ENCODE results near the gene CERS5.
A peak's percentile ranks its signal among the peaks of the same experiment; 100 is the strongest.
"Not testable (repeated sequence)": the region's sequence is repeated elsewhere in the genome, so short reads cannot be mapped to it uniquely, and the experiment has no call there.

The CERS5 gene

DNA sequence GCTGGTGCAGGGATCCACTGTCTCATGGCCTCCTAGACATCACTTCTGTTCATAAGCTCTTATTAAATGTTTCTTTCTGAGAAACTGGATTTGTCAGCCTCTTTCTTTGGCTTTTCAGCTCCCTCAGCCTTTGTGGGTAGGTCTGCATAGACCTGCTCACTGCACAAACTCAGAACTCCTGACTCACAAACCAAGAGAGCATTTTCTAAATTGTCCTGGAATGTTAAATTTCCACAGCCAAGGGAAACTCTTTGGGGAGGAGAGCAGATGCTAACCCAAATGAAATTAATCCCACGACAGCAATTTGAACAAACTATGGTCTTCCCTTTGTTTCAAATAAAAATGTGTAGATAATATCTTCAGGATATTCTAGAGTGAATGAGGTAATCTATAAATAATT lies 19.5 kb upstream of the CERS5 start:
- DNase-seq (ENCODE audit: low read depth), result no peak

DNA sequence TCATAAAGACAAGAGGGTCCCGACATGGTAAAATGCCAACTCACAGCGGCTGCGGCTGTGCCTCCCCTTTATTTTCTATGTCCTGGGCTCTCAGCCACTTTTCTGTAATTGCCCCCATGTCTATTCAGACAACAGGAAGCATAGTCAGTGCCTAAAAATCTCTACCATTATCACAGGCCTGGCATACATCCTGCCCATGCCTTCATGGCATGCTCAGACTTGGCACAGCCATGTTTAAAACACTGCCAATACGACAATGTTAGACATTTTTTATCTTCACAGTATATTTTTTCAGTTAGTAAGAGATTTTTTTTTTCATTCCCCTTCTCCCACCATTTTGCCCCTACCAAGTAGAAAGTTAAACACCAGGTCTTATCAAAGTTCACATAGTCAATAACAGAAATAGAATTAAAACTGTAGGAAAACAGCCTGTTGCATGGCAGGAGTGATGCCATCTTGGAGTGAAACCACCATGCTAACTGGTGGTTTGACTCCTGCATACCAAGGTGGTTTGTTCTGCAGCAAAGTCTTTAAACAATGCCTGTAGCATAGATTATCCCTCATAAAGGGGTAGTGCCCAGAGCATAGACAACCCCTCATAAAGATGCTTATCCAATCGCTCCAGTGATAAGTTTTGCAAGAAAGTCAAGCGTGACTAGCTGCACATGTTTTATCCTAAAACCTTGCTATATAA lies 18.9 kb upstream of the CERS5 start:
- DNase-seq (ENCODE audit: low read depth), result no peak

DNA sequence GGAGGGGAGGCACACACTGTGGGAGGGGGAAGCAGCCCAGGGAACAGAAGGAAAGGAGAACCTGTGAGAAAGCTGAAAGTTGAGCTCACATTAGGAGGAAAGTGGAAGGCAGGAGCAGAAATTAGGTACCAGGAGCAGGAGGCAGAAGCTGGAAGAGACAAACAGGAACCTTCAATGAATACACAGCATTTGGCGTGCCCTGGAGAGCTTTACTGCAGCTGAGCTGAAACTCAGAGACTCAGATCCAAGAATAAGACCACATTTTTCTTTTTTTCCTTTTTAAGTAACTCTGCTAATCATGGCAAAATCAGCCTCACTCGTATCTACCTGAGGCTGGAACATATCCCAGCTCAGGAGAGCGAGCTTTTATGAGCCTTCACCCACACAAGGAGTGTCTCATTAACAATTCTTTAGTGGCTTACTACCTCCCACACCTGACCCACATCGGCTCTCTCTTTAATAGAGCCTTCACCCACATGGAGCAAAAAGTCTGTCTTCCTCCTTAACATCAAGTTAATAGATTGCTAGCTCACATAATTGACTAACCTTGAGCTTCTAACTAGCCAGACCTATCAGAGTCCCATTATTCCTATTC lies 18.2 kb upstream of the CERS5 start:
- DNase-seq (ENCODE audit: low read depth), result no peak

DNA sequence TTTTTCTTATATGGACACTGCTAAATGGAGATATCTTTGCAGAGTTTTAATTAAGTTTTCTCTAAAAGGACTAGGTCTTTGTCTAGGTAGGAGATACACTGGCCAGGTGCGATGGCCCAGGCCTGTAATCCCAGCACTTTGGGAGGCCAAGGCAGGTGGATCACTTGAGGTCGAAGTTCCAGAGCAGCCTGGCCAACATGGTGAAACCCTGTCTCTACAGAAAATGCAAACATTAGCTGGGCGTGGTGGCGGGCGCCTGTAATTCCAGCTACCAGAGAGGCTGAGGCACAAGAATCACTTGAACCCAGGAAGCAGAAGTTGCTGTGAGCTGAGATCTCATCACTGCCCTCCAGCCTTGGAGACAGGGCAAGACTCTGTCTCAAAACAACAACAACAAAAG lies 17.1 kb upstream of the CERS5 start:
- DNase-seq (ENCODE audit: low read depth), result no peak

DNA sequence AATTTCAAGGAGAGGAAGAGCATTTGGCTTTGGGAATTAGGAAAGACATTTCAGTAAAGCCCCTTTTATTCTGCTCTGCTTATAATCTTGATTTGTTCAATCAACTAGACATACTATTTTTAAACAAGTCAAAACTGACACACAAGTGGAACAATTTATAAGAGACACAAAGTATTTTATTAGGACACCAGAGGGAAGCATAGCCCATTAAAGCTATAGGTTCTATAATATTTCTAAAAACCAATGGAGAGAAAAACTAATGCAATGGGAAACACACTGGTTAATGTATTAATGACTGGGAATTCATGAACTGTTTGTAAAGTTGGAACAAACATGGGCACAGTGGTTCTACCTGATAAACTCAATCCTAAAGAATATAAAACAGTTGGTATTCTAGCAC lies 15.3 kb upstream of the CERS5 start:
- no peak for DNase-seq (ENCODE audit: low read depth)

DNA sequence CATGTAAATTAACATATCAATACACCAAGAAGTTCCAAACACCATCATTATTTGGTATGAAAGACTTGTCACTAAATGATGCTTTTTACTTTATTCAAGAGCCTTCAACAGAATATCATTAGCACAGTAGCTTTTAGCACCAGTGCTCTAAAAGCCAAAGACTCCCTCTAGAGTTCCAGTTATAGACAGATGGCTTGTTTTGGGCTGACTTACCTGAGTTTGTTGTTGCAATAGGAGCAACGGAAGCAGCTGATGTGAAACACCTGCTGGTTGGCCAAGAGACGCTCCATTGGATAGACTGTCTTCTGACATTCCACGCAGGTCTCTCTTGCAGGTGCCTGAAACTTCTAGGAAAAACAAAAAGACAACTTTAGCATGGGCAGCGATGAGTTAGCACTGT lies 14.5 kb upstream of the CERS5 start:
- DNase-seq (ENCODE audit: low read depth), result no peak

DNA sequence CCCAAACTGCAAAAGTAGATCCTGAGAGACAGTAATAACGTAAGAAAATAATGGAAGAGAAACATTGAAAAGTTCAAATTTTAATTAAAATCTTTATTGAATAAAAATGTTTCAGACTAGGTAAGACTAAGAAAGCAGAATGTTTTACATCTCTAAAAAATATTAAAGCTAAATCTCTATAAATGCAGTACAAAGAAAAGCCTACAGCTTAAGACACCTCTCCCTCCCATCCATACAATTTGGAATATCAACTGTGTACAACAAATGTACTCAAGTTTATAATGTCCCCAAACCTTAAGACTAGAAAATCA lies 8.5 kb upstream of the CERS5 start:
- no peak for DNase-seq (ENCODE audit: low read depth)

DNA sequence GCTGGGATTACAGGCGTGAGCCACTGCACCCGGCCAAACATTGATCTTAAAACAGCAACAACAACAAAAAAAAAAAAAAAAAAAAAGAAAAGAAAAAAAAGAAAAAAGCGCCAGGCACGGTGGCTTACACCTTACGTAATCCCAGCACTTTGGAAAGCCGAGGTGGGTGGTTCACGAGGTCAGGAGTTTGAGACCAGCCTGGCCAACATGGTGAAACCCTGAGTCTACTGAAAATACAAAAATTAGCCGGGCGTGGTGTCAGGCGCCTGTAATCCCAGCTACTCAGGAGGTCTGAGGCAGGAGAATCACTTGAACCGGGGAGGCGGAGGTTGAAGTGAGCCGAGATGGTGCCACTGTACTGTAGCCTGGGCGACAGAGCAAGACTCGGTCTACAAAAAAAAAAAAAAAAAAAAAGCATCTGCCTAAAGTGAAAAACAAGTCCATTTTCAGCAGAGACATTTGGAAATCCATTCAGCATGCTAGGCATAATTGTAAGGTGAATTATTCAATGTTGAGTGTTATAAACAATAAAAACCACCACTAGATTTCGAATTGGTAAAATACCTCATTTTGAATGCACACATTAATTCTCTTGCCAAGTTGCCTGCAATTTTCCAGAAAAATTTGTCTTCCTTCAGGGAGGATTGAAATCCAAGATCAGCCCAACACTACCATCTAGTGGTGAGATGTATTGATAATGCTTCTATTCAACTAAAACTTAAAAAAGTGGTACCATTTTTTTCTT lies 8.0 kb upstream of the CERS5 start:
- peak; percentile 68 for DNase-seq (ENCODE audit: low read depth)

DNA sequence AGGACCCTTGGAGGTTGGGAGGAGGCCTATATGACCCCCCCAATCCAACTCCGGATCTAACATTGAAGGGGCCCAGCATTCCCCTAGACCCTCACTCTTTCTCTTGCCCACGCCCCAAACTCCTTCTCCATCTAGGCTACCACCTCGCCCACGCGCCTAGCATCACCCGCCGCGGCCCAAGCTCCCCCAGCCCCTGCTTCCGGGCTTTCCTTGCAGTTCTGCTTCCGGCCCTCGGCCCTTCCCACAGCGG lies 445 bp downstream of the CERS5 start:
- DNase-seq (ENCODE audit: low read depth), result no peak

DNA sequence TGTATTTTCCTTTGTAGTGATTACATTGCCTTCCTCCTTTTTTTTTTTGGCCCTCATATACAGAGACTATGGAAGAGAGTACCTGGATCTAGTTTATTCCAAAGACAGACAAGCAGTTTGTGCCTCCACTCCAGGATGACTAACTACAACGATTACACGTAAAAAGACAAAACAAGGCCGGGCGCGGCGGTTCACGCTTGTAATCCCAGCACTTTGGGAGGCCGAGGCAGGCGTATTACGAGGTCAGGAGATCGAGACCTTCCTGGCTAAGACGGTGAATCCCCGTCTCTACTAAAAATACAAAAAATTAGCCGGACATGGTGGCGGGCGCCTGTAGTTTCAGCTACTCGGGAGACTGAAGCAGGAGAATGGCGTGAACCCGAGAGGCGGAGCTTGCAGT lies 2.2 kb downstream of the CERS5 start:
- no peak for DNase-seq (ENCODE audit: low read depth)

DNA sequence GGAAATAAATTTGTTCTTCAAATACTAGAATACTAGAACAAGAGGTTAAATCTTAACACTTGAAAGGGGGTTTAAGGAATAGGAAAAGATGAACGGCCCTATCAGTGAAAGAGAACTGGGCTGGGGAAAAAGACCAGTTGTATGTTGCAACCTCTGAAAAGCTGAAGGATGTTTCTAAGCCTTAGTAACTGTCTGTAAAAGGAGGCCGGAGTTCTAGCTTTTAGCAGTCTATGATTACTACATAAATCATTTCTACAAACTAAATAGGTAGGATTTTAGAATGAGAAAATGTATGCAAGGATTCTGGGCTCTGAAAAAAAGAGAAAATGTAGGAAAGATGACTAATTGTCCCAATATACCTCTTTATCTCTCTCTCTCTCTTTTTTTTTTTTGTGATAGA lies 4.9 kb downstream of the CERS5 start:
- DNase-seq (ENCODE audit: low read depth), result no peak

DNA sequence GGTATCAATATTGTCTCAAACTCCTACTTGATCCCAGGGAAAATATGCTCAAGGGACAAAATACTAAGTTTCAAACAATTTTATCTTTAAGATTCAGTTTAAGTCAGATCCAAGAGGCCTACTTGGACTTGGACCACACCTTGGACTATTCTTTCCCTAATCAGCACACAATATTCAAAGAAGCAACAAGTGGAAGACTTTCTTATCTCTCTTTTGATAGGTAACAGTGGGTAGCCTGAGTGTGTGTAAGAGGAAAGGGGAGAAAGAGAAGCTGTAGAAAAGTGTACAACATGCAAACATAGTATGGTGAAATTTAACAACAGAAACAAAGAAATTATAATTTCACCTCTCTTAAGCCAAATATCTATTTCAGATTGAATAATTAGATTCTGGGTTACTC lies 6.5 kb downstream of the CERS5 start:
- DNase-seq (ENCODE audit: low read depth), result no peak

DNA sequence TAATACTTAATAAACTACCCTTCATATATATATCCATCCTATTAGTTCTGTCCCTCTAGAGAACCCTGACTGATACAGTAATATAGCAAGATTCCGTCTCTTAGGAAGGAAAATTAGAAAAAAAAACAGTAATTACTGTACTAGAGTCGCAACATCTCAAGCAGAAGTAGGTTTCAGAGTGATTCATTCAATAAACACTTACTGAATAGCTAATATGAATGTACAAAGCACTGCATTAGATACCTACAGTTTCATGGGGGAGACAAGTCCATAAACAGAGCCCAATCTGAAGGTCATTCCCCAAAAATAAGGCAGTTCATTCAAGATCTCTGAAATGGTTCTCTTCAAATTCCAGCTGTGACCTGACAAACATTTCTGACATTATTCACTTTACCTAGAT lies 9.9 kb downstream of the CERS5 start:
- no peak for DNase-seq (ENCODE audit: low read depth)

DNA sequence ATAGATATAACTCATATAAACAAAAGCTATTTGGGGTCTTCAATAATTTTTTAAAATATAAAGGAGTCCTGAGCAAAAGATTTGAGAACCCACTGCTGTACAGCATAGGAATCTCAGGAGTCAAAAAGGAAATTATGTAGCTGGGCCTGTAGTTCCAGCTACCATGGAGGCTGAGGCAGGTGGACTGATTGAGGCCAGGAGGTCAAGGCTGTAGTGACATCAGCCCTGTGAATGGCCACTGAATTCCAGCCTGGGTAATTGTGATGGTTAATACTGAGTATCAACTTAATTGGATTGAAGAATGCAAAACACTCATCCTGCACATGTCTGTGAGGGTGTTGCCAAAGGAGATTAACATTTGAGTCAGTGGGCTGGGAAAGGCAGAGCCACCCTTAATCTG lies 10.5 kb downstream of the CERS5 start:
- no peak for DNase-seq (ENCODE audit: low read depth)

DNA sequence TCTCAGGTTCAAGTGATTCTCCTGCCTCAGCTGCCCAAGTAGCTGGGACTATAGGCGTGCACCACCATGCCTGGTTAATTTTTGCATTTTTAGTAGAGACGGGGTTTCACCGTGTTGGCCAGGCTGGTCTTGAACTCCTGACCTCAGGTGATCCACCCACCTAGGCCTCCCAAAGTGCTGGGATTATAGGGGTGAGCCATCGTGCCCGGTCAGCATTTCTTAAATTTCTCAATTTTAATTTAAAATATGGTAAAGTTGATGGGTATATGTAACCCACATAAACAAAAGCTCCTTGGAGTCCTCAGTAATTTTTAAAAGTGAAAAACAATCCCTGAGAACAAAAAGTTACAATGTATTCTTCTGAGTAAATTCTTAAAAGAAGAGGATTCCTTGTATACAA lies 12.2 kb downstream of the CERS5 start:
- DNase-seq (ENCODE audit: low read depth), result not testable (repeated sequence)

DNA sequence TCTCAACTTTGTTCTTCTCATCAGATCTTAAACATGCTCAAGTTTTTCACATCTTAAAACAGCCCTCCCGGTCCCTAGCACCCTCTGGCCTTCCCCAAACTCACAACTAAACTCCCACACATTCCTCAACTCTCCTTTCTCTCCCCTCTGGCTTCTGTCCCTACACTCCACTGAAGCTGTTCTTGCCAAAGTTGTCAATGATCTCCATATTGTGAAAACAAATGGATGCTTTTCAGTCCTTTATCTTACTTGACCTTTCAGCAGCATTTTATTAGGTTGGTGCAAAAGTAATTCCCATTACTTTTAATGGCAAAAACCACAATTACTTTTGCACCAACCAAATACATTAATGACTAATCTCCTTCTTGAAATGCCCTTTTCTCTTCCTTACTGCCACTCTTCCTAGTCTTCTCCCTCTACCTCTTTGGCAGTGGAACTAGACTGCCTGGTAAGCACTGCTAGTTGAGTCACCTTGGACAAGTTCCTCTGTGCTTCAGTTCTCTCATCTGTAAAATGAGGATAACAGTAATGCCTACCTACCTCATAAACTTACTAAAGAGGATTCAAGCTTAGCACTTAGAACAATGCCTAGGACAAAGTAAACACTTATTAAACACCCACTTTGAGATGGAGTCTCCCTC lies 16.0 kb downstream of the CERS5 start:
- no peak for DNase-seq (ENCODE audit: low read depth)

DNA sequence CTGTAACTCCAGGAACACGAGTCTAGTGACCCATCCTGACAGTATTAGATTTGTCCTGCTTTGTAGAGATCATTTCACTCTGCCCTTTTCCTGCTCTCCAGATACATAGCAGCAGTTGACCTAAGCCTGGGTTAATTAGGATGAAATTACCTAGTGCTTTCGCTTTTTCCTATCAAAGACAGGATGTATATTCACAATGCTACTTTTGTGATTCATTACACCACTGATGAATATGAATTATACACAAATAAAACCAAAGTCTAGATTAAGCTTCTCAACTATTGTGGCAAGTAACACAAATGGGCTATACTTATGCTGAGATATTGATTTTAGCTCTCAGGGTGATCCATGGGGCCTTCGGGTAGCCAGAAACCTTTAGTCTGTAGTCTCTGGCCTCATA lies 17.9 kb downstream of the CERS5 start:
- no peak for DNase-seq (ENCODE audit: low read depth)

DNA sequence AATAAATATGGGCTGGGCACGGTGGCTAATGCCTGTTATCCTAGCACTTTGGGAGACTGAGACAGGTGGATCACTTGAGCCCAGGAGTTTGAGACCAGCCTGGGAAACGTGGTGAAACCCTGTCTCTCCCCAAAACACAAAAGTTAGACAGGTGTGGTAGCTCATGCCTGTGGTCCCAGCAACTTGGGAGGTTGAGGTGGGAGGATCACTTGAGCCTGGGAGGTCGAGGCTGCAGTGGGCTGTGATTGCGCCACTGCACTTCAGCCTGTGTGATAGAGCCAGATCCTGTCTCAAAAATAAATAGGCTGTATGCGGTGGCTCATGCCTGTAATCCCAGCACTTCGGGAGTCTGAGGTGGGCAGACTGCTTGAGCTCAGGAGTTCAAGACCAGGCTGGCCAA lies 19.2 kb downstream of the CERS5 start:
- not testable (repeated sequence) for DNase-seq (ENCODE audit: low read depth)

DNA sequence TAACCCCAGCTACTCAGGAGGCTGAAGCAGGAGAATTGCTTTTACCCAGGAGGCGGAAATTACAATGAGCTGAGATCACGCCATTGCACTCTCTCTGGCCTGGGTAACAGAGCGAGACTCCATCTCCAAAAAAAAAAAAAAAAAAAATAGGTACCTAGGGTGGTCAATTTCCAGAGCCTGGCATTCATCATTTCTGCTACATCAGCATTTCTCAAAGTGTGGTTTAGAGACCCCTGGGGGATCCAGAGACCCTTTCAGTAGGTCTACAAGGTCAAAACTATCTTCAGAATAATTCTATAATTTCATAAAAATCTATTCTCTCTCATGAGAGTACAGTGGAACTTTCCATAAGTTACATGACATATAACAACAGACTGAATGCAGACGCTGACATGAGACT lies 19.9 kb downstream of the CERS5 start:
- no peak for DNase-seq (ENCODE audit: low read depth)

DNA sequence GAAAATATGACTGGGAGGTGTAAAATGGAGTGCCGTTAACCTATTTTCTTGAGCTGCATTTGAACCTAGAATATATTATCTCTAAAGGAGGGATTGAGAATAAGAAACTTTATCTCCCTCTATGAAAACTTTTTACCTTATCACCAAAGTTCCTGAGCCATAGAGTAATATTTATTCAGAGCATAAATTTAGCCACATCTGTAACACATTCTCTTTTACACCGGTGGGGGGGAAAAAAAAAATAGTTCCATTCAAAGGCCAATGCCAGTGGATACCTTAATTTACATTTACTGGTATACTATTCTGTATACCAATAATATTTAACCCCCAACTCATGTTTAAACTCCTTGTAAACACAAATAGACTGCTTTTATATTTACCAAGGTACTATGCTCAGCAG lies 21.7 kb downstream of the CERS5 start:
- no peak for DNase-seq (ENCODE audit: low read depth)

DNA sequence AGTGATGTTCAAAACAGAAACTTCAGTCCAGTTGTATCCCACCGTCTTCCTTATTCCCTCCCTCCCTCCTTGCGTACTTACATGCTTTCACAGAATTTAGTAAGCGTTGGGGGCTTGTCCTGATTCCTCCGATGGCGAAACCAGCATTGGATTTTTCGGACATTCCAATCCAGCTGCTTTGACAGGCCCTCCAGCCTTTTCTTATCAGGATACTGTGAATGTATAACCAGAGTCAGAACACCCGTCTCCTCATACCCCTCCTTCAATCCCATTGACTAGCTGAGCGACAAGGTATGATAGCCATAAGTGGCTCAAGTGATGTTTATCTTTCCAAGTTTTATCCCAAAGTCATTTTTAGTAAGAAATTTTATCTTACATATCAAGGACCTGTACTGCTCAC lies 24.2 kb downstream of the CERS5 start:
- no peak for DNase-seq (ENCODE audit: low read depth)

DNA sequence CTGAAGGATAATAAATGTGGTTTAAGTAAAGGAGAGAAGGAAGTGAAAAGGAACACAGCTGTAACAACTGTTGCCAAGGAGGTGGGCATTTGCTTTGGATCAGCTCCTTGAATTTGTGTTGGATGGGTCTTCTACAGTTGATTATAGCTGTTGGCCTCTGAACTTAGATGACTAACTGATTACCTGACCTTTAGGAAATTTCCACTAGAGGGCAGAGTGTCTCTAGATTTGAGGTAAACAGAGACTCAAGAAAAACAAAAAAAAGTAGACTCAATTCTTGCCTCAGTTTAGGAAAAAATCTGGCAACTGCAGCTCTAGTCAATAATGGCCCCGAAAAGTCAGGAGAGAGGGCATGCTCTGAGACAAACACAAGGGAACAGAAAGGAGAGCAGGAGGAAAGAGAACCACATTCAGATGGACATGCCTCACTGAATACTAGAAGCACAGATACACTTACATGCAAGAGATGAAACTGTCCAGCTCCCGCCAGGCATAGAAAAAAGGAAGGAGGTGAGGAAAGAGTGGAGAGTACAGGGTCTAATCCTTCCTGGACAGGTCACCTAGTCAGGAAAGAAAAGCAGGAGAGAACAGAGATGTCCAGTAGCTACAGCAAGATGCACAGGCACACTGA lies 34.5 kb downstream of the CERS5 start:
- no peak for DNase-seq (ENCODE audit: low read depth)

DNA sequence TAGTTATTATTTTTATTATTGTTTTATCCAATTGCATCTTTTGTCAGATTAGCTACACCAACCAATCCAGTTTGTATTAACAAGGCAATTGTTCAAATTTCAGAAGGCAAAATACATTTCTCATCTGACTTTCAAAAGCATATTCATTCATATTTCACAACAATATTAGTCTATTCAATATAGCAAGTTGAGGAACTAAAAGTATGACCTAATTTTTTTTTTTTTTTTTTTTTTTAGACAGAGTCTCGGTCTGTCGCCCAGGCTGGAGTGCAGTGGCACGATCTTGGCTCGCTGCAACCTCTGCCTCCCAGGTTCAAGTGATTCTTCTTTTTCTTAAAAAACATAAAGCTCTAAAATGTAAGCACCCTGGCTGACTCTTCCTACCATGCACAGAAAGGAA lies 37.9 kb downstream of the CERS5 start:
- DNase-seq (ENCODE audit: low read depth), result no peak
